Endometrial microvascular endothelial cells (primary cell): ENCODE results near the gene CYP4V2. TPM values are rescaled to one million over a fixed set of nuclear protein-coding genes. Genes with fewer than 3 reads are reported as not detected.

Source experiments
- in situ Hi-C: cut with HindIII; loops from 2 replicates; pipeline ENCODE4 v1.10.0; 2017; ENCODE audit warnings: low sequenced_read_pairs, low pct_unique_long_range_greater_than_20kb; ENCODE audit errors: inconsistent ontology term
- total RNA-seq: library from RNA; depleted of rRNA; stranded (reverse); fragments of >200 nt; gene quantifications from one replicate; pipeline ENCODE4 v1.2.3, GENCODE V29; 2015; ENCODE audit errors: inconsistent ontology term

CYP4V2 gene
- 3.3 TPM for total RNA-seq

- in situ Hi-C loops, result no loop called here
These were observed at the start of gene CYP4V2 for GRCh38 chr4:186191200-186192065. TSS of gene CYP4V2 (plus strand) at chr4:186191567. CDS start at chr4:186191824, 257 bp downstream.

- in situ Hi-C loops, result no loop called here
These were observed 47.0 kb upstream of the CYP4V2 start for GRCh38 chr4:186144198-186144945.

GRCh38 chr4:186144946-186145569, 46.3 kb upstream of the CYP4V2 start:
- in situ Hi-C loops, result no loop called here

GRCh38 chr4:186146458-186146857, 44.9 kb upstream of the CYP4V2 start:
- in situ Hi-C loops, result no loop called here

- in situ Hi-C loops, result no loop called here
These were observed 42.9 kb upstream of the CYP4V2 start for GRCh38 chr4:186148336-186148975.

- in situ Hi-C loops, result no loop called here
These were observed 41.5 kb upstream of the CYP4V2 start for GRCh38 chr4:186149872-186150271.

- in situ Hi-C loops, result no loop called here
These were observed 40.4 kb upstream of the CYP4V2 start for GRCh38 chr4:186150926-186151325.

GRCh38 chr4:186151499-186151898, 39.9 kb upstream of the CYP4V2 start:
- in situ Hi-C loops, result no loop called here

GRCh38 chr4:186158021-186158813, 33.1 kb upstream of the CYP4V2 start:
- in situ Hi-C loops, result no loop called here

- in situ Hi-C loops, result no loop called here
These were observed 32.4 kb upstream of the CYP4V2 start for GRCh38 chr4:186158966-186159365.

- in situ Hi-C loops, result no loop called here
These were observed 31.8 kb upstream of the CYP4V2 start for GRCh38 chr4:186159613-186160012.

- in situ Hi-C loops, result no loop called here
These were observed 30.2 kb upstream of the CYP4V2 start for GRCh38 chr4:186161138-186161537.

- in situ Hi-C loops, result no loop called here
These were observed 24.4 kb upstream of the CYP4V2 start for GRCh38 chr4:186166852-186167512.

GRCh38 chr4:186167605-186168004, 23.8 kb upstream of the CYP4V2 start:
- in situ Hi-C loops, result no loop called here

GRCh38 chr4:186168750-186169149, 22.6 kb upstream of the CYP4V2 start:
- in situ Hi-C loops, result no loop called here

GRCh38 chr4:186169333-186169944, 21.9 kb upstream of the CYP4V2 start:
- in situ Hi-C loops, result no loop called here

- in situ Hi-C loops, result no loop called here
These were observed 21.2 kb upstream of the CYP4V2 start for GRCh38 chr4:186169945-186170802.
